Erythroblast (primary cell): ENCODE measurements around the gene MARCHF4.

Source experiments
- GATA1 ChIP-seq: IDR thresholded peaks from 2 replicates; pipeline ENCODE4 v1.6.1; 2011; ENCODE audit warnings: low read depth, mild to moderate bottlenecking, control low read depth, low read length, moderate library complexity
- POLR2A ChIP-seq: IDR thresholded peaks from 2 replicates; pipeline ENCODE4 v1.6.1; 2011; ENCODE audit warnings: mild to moderate bottlenecking, low read length

- no peak for TF ChIP-seq POLR2A
- no peak for TF ChIP-seq GATA1
Observed at GRCh38 chr2:216388046-216388884, 16.0 kb upstream of the MARCHF4 start.
